A549 (cell line): ENCODE measurements around the gene CASTOR2.

Source experiments
- EP300 ChIP-seq, 2 experiments: fragments of >200 bp; sonication (Bioruptor Twin); formaldehyde crosslinking; IDR thresholded peaks; 2 replicates in 1 of 2; 3 replicates in 1 of 2; pipeline ENCODE4 v1.6.1; 2016 to 2017
- GATA3 ChIP-seq: IDR thresholded peaks from 2 replicates; pipeline ENCODE4 v1.6.1; 2012; ENCODE audit warnings: borderline replicate concordance
- JUN ChIP-seq, 2 experiments: fragments of >200 bp; sonication (Bioruptor Twin); formaldehyde crosslinking; IDR thresholded peaks; 2 replicates in 1 of 2; 3 replicates in 1 of 2; pipeline ENCODE4 v1.6.1; 2016 to 2017
- MAFK ChIP-seq: fragments of 450-650 bp; IDR thresholded peaks from 2 replicates; pipeline ENCODE4 v1.6.1; 2014; ENCODE audit not compliant: partially characterized antibody
- MAZ ChIP-seq: fragments of 150-350 bp; IDR thresholded peaks from 2 replicates; pipeline ENCODE4 v1.6.1; 2014; ENCODE audit warnings: antibody characterized with exemption, low read depth, low read length, borderline replicate concordance
- POLR2A ChIP-seq: IDR thresholded peaks from 2 replicates; pipeline ENCODE4 v1.6.1; 2012; ENCODE audit warnings: mild to moderate bottlenecking, low read length
- RAD21 ChIP-seq, 2 experiments: fragments of >200 bp in 1 of 2; sonication (Bioruptor Twin) in 1 of 2; formaldehyde crosslinking in 1 of 2; IDR thresholded peaks in 1 of 2; conservative IDR thresholded peaks in 1 of 2; 2 replicates in 1 of 2; 3 replicates in 1 of 2; pipeline ENCODE4 v1.6.1; 2012 to 2018; ENCODE audit warnings: inconsistent platforms in 1 of 2
- SMC3 ChIP-seq: fragments of >200 bp; sonication (Bioruptor Twin); formaldehyde crosslinking; IDR thresholded peaks from 3 replicates; pipeline ENCODE4 v1.6.1; 2018; ENCODE audit warnings: inconsistent platforms
- ZFP36 ChIP-seq: fragments of 450-650 bp; IDR thresholded peaks from 2 replicates; pipeline ENCODE4 v1.6.1; 2014; ENCODE audit warnings: borderline replicate concordance; ENCODE audit not compliant: partially characterized antibody
- TF ChIP-seq, protein P1 (sequence below): fragments of >200 bp; sonication (Bioruptor Twin); formaldehyde crosslinking; IDR thresholded peaks from 3 replicates; pipeline ENCODE4 v1.5.1; 2016

DNA sequence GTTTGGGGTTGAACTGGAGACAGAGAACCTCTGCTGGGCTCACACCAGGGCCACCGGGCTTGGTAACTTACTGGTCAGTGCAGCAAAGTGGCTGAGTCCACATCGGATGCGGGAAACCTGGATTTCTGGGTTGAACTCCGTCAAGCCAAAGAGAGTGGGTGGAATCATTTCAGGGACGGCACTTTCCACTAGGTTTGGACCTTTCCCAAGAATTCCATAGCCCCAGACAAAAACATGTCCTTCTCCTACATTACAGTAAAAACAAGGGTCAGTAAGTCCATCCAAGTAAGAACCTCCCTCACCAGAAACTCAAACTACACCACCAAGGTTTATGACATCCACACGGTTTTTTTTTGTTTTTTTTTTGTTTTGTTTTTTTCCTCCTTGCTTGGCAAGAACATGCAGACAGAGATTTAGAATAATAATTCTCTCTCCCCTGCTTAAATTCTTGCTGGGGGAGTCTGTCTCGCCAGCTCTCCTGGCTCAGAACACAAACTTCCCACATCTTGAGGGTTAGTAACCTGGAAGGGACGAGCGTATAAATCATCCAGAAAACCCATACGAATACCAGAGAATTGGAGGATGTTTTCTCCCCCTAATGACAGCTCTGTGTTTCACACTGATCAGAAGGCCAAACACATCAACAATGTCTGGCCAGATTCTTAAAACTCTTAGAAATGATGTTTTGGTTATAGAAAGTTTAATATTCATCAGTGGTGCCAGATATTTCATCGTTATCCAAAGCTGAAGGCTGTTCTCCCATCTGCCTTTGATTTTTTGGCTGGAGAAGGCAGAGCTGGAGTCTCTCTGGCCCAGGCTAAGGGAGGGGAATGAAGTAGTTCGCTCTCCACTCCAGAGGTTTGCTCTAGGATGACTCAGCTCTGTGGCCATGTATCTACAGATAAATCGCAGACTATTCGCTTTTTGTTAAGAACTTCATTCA is 91.6 kb downstream of the CASTOR2 start:
- TF ChIP-seq, protein P1, sequence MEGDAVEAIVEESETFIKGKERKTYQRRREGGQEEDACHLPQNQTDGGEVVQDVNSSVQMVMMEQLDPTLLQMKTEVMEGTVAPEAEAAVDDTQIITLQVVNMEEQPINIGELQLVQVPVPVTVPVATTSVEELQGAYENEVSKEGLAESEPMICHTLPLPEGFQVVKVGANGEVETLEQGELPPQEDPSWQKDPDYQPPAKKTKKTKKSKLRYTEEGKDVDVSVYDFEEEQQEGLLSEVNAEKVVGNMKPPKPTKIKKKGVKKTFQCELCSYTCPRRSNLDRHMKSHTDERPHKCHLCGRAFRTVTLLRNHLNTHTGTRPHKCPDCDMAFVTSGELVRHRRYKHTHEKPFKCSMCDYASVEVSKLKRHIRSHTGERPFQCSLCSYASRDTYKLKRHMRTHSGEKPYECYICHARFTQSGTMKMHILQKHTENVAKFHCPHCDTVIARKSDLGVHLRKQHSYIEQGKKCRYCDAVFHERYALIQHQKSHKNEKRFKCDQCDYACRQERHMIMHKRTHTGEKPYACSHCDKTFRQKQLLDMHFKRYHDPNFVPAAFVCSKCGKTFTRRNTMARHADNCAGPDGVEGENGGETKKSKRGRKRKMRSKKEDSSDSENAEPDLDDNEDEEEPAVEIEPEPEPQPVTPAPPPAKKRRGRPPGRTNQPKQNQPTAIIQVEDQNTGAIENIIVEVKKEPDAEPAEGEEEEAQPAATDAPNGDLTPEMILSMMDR = no peak
- TF ChIP-seq POLR2A (no peak), EP300 (IDR thresholded peaks at IDR 0.05) (no peak), JUN (IDR thresholded peaks at IDR 0.05) (no peak), ZFP36 (no peak), SMC3 (no peak), GATA3 (no peak), MAFK (no peak), MAZ (no peak), RAD21 (conservative IDR thresholded peaks at IDR 0.05 in 1 of 2, IDR thresholded peaks at IDR 0.05 in 1 of 2) (no peak)
